Subcutaneous adipose tissue (tissue), 4 donors: ENCODE measurements around the gene LHX4. TPM values are rescaled to one million over a fixed set of nuclear protein-coding genes. Genes with fewer than 3 reads are reported as not detected.

Source experiments
- CTCF ChIP-seq: fragments of 450-650 bp; IDR thresholded peaks from one replicate; pipeline ENCODE4 v1.5.1; 2016; ENCODE audit warnings: low read depth, mild to moderate bottlenecking, control low read depth, antibody characterized with exemption, moderate library complexity
- total RNA-seq, 4 donors: library from RNA; depleted of rRNA; stranded (reverse); fragments of >200 nt; gene quantifications; one replicate each; pipeline ENCODE4 v1.1.0, GENCODE V29; 2016

LHX4 gene
- total RNA-seq, 4 donors from 2014 or later: under 0.01 TPM; not detected in 3

DNA sequence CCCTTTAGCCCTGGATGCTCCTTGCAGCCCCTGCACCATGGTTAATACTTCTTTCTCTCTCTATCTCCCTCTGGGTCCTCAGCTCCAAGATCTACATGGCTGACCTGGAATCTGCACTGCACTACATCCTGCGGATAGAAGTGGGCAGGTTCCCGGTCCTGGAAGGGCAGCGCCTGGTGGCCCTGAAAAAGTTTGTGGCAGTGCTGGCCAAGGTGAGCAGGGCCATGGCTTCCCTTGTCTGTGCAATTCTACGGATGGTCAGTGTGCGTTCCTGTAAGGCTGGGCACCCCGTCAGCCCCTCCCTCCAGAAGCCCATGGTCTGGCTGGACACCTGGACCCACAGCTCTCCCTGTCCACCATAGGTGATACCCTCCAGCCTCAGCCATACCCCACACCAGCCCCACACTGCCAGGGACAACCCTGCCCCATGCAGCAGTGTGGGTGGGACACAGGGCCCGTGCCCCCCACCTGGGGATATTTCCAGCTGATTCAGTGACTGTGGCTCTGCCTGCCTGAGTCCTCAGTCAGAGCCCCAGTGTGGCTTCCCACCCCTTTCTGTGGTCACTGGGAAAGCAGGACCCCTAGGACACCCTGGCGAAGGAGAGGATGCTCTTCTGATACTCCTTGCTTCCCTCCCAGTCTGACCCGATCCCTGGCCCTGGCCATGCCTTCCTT is 44.0 kb upstream of the LHX4 start:
- TF ChIP-seq CTCF: no peak

- no peak for TF ChIP-seq CTCF
Measured at GRCh38 chr1:180186831-180187230, 43.2 kb upstream of the LHX4 start.

GRCh38 chr1:180187626-180188025 is 42.4 kb upstream of the LHX4 start:
- TF ChIP-seq CTCF: no peak

DNA sequence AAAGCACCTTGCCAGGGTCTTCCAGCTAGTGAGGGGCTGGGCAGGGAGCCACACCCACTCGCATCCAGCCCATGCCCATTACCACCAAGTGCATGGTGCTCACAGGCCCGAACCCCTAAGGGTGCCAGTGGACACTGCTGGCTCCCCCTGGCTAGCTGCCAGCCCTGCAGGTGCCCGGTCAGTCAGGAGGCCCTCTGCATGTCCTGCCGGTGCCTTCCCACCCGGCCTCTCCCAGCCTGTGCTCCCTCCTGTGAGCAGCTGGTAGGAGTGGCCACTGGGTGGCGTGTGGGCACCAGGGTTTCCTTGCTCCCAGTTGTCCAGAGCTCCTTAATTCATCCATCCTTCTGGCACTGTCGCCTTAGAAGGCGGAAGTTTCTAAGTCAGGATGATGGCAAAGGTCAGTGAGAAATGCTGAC is 42.0 kb upstream of the LHX4 start:
- TF ChIP-seq CTCF: no peak

DNA sequence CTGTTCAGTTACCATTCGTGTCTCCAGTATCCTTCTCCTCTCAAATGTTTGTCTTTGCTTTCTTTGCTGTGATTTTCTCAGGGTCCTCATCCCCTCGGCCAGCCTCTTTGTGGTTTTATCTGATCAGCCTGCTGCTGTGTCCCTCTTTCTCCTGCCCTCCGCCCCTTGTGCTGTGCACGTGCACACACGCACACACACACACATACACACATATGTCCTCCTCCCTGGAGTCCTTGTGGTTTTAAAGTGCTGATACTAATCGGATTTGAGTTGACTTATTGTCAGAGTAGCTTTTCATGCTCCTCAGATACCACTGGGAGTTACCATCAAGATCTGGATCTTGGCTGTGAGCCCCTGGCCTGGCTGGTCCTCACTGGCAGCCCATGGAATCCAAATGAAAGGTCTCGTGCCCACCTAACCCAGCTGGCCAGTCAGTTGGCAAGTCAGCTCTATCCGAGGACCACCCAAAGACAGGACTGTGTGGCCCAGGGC is 41.3 kb upstream of the LHX4 start:
- TF ChIP-seq CTCF: no peak

- TF ChIP-seq CTCF: no peak
Measured at GRCh38 chr1:180190091-180190490, 40.0 kb upstream of the LHX4 start.

DNA sequence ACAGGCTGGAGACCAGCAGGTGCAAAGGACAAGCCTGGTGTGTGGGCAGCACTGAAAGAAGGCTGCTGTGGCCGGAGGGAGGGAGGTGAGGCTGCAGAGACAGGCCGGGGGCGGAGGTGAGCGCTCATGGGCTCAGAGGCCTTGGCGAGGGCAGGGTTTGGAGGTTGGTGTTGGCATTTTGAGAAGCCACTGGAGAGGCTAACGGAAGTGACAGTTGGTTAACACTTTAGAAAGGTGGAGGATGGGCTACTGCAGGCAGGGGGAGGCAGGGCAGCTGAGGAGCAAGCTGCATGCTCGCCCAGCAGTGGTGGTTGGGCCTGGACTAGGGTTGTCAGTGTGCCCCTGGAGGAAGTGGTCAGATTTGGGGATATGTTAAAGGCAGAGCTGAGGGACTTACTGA is 37.9 kb upstream of the LHX4 start:
- TF ChIP-seq CTCF: no peak
